GM08714 (cell line): ENCODE results near the gene SORCS2.

Experiments
- H3K4me3 ChIP-seq: fragments of 200-500 bp; sonication (Bioruptor generic); 2 replicates; pipeline ENCODE4 v1.5.1; 2014; ENCODE audit warnings: mild to moderate bottlenecking, low read length, inconsistent platforms
- ZNF274 ChIP-seq: IDR thresholded peaks from 2 replicates; pipeline ENCODE4 v1.6.1; 2012; ENCODE audit warnings: mild to moderate bottlenecking, low read depth, low read length

SORCS2 gene

GRCh38 chr4:7429069-7429416, 236.7 kb downstream of the SORCS2 start:
- H3K4me3 ChIP-seq = no peak overlapping the region
- TF ChIP-seq ZNF274 = no peak

- no peak for TF ChIP-seq ZNF274
- H3K4me3 ChIP-seq = no peak overlapping the region
These were observed 237.3 kb downstream of the SORCS2 start for GRCh38 chr4:7429601-7430078.

- no peak for TF ChIP-seq ZNF274
- H3K4me3 ChIP-seq = no peak overlapping the region
These were observed 238.1 kb downstream of the SORCS2 start for GRCh38 chr4:7430368-7430964.

- no peak for TF ChIP-seq ZNF274
- no peak overlapping the region for H3K4me3 ChIP-seq
These were observed 238.8 kb downstream of the SORCS2 start for GRCh38 chr4:7430965-7431695.

- no peak for TF ChIP-seq ZNF274
- no peak overlapping the region for H3K4me3 ChIP-seq
These were observed 239.6 kb downstream of the SORCS2 start for GRCh38 chr4:7431696-7432530.

- no peak for TF ChIP-seq ZNF274
- H3K4me3 ChIP-seq = no peak overlapping the region
These were observed 240.4 kb downstream of the SORCS2 start for GRCh38 chr4:7432531-7433375.

GRCh38 chr4:7433376-7434140, 241.2 kb downstream of the SORCS2 start:
- no peak for TF ChIP-seq ZNF274
- H3K4me3 ChIP-seq = no peak overlapping the region

GRCh38 chr4:7434141-7434765, 241.9 kb downstream of the SORCS2 start:
- H3K4me3 ChIP-seq = no peak overlapping the region
- no peak for TF ChIP-seq ZNF274

GRCh38 chr4:7434766-7435150, 242.4 kb downstream of the SORCS2 start, which contains the start of gene PSAPL1:
PSAPL1 (minus strand) TSS chr4:7434930; CDS start chr4:7434879, 51 bp downstream.
- H3K4me3 ChIP-seq = no peak within 1 kb of the TSS
- no peak for TF ChIP-seq ZNF274

GRCh38 chr4:7435471-7436061, 243.2 kb downstream of the SORCS2 start:
- TF ChIP-seq ZNF274 = no peak
- H3K4me3 ChIP-seq = no peak overlapping the region

- no peak overlapping the region for H3K4me3 ChIP-seq
- no peak for TF ChIP-seq ZNF274
These were observed 243.9 kb downstream of the SORCS2 start for GRCh38 chr4:7436256-7436655.

GRCh38 chr4:7439699-7440098, 247.4 kb downstream of the SORCS2 start:
- H3K4me3 ChIP-seq = no peak overlapping the region
- TF ChIP-seq ZNF274 = no peak

- no peak for TF ChIP-seq ZNF274
- no peak overlapping the region for H3K4me3 ChIP-seq
These were observed 248.9 kb downstream of the SORCS2 start for GRCh38 chr4:7441201-7441600.
